ENCODE measurements around the gene GORASP1.

- no peak for TF ChIP-seq CTCF (conservative IDR thresholded peaks at IDR 0.05; ENCODE audit: low read depth in 2 of 2)
- no peak for TF ChIP-seq ZNF462 (CRISPR knock-in tag; IDR thresholded peaks at IDR 0.05)
- TF ChIP-seq POLR2AphosphoS5 (IDR thresholded peaks at IDR 0.05; ENCODE audit: low read depth), result no peak
- TF ChIP-seq REST (IDR thresholded peaks at IDR 0.05; ENCODE audit: unreplicated experiment), result no peak
- TF ChIP-seq STAT1 (IDR thresholded peaks at IDR 0.05; ENCODE audit: unreplicated experiment), result no peak
- no peak for TF ChIP-seq EZH2 (IDR thresholded peaks at IDR 0.05; ENCODE audit: low read depth, unreplicated experiment)
- TF ChIP-seq EZH2phosphoT487 (IDR thresholded peaks at IDR 0.05; ENCODE audit: unreplicated experiment), result no peak
- no peak for TF ChIP-seq ETS1 (IDR thresholded peaks at IDR 0.05)
- TF ChIP-seq NANOG (IDR thresholded peaks at IDR 0.05; ENCODE audit: borderline replicate concordance), result no peak
- TF ChIP-seq JUNB (IDR thresholded peaks at IDR 0.05; ENCODE audit: unreplicated experiment), result no peak
- TF ChIP-seq ZNF114 (CRISPR knock-in tag; IDR thresholded peaks at IDR 0.05), result no peak
- no peak for TF ChIP-seq ZNF331 (CRISPR knock-in tag; IDR thresholded peaks at IDR 0.05; ENCODE audit: low read depth)
- no peak for TF ChIP-seq CREB1 (CRISPR knock-in tag; IDR thresholded peaks at IDR 0.05; ENCODE audit: low read depth)
Observed at GRCh38 chr3:39153977-39154279, 46.5 kb upstream of the GORASP1 start.
